Activated CD8-positive, alpha-beta T cell treated with anti-CD3 and anti-CD28 coated beads, Interleukin-2, amount 10 ng/mL, durations not matched to agents 7 days and 5 days (primary cell): ENCODE results near the gene BTBD9. TPM values are rescaled to one million over a fixed set of nuclear protein-coding genes. Genes with fewer than 3 reads are reported as not detected.

Experiments used
- ATAC-seq: fragments of 150-1000 bp; cut with Tn5 transposase; one replicate; pipeline ENCODE4 v1.10.0; 2021; ENCODE audit warnings: moderate library complexity
- CTCF ChIA-PET: fragments of 350-600 bp; sonication (Branson Sonifier 250); formaldehyde crosslinking; loops from one replicate; lab custom pipeline; 2021; ENCODE audit warnings: antibody characterized with exemption; lab: Charles Lee
- POLR2A ChIA-PET: fragments of 350-600 bp; sonication (Branson Sonifier 250); formaldehyde crosslinking; loops from one replicate; lab custom pipeline; 2021; ENCODE audit warnings: antibody characterized with exemption; lab: Charles Lee
- DNase-seq: peaks from one replicate; pipeline ENCODE4 v3.0.0-alpha.2; 2020
- H3K27ac Mint-ChIP-seq: one replicate; pipeline ENCODE4 v1.8.0; 2021; ENCODE audit warnings: mild to moderate bottlenecking, mixed read lengths
- H3K27me3 Mint-ChIP-seq: one replicate; pipeline ENCODE4 v1.8.0; 2021; ENCODE audit warnings: low read depth, mixed read lengths
- H3K36me3 Mint-ChIP-seq: one replicate; pipeline ENCODE4 v1.8.0; 2021; ENCODE audit warnings: low read depth, mixed read lengths
- H3K4me1 Mint-ChIP-seq: one replicate; pipeline ENCODE4 v1.8.0; 2021; ENCODE audit warnings: low read depth, mixed read lengths
- H3K4me3 Mint-ChIP-seq: one replicate; pipeline ENCODE4 v1.8.0; 2021; ENCODE audit warnings: mild to moderate bottlenecking, mixed read lengths
- H3K9me3 Mint-ChIP-seq: one replicate; pipeline ENCODE4 v1.8.0; 2022; ENCODE audit warnings: mixed read lengths; ENCODE audit not compliant: insufficient read depth
- total RNA-seq, 2 experiments: library from RNA; stranded (reverse); gene quantifications; one replicate each; pipeline ENCODE4 v1.2.3, GENCODE V29; 2021

Gene BTBD9
- total RNA-seq, 2 experiments from 2014 or later = 9.4 to 12.4 TPM

GRCh38 chr6:38319256-38320212 is 320.2 kb downstream of the BTBD9 start:
- no peak overlapping the region for H3K27ac Mint-ChIP-seq
- H3K4me3 Mint-ChIP-seq = no peak overlapping the region
- POLR2A ChIA-PET = no interaction called here
- H3K27me3 Mint-ChIP-seq = no peaks in the 10 kb centered on the region
- no peaks in the 10 kb centered on the region for H3K36me3 Mint-ChIP-seq
- CTCF ChIA-PET = no interaction called here
- H3K9me3 Mint-ChIP-seq = no peaks in the 10 kb centered on the region
- ATAC-seq (no peak), DNase-seq (no peak)
- no peaks in the 10 kb centered on the region for H3K4me1 Mint-ChIP-seq

- no peak overlapping the region for H3K27ac Mint-ChIP-seq
- DNase-seq (no peak), ATAC-seq (no peak)
- POLR2A ChIA-PET = no interaction called here
- no peaks in the 10 kb centered on the region for H3K36me3 Mint-ChIP-seq
- CTCF ChIA-PET = no interaction called here
- no peaks in the 10 kb centered on the region for H3K9me3 Mint-ChIP-seq
- H3K27me3 Mint-ChIP-seq = no peaks in the 10 kb centered on the region
- H3K4me1 Mint-ChIP-seq = no peaks in the 10 kb centered on the region
- no peak overlapping the region for H3K4me3 Mint-ChIP-seq
These were observed 323.4 kb downstream of the BTBD9 start for GRCh38 chr6:38316099-38316868.

GRCh38 chr6:38311201-38311600 is 328.5 kb downstream of the BTBD9 start:
- no peaks in the 10 kb centered on the region for H3K36me3 Mint-ChIP-seq

GRCh38 chr6:38310061-38310460 is 329.7 kb downstream of the BTBD9 start:
- ChIA-PET POLR2A (no interaction called here), CTCF (no interaction called here)
- Mint-ChIP-seq H3K4me3 (no peak overlapping the region), H3K27me3 (no peaks in the 10 kb centered on the region), H3K4me1 (peaks cover 13% of the 10 kb centered on the region), H3K27ac (no peak overlapping the region), H3K9me3 (no peaks in the 10 kb centered on the region), H3K36me3 (no peaks in the 10 kb centered on the region)
- ATAC-seq (no peak), DNase-seq (no peak)

More at GRCh38 chr6:38311201-38311600, 328.5 kb downstream of the BTBD9 start:
- Mint-ChIP-seq H3K4me1 (peaks cover 13% of the 10 kb centered on the region), H3K4me3 (no peak overlapping the region), H3K27ac (no peak overlapping the region), H3K9me3 (no peaks in the 10 kb centered on the region), H3K27me3 (no peaks in the 10 kb centered on the region)
- CTCF ChIA-PET = no interaction called here
- no peak for DNase-seq
- ATAC-seq = no peak
- POLR2A ChIA-PET = no interaction called here

DNA sequence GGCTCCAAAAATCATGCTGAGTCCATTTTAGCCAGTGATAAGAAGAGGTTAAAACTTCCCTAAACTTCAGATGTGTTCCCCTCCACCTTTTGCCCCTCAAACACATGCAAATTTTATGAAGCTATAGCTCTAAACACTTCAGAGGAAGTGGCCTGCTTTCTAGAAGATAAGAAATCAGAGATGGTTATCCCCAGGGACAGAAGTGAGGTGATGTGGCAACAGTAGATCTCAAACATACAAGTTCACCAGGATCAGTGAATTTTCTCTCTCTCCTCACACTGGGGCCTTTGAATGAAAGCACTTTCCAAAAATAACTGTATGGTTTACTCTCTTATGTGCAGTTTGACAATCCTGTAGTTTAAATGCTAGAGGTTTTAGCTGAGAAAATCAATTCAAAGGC is 332.0 kb downstream of the BTBD9 start:
- DNase-seq (no peak), ATAC-seq (no peak)
- Mint-ChIP-seq H3K27ac (no peak overlapping the region), H3K27me3 (no peaks in the 10 kb centered on the region), H3K36me3 (no peaks in the 10 kb centered on the region), H3K4me3 (no peak overlapping the region), H3K4me1 (peaks cover 13% of the 10 kb centered on the region), H3K9me3 (no peaks in the 10 kb centered on the region)
- CTCF ChIA-PET = interaction anchor here (1.4 kb wide), 1 partner anchor 12 kb away, joined by 4 read pairs; no protein-coding TSS in a partner anchor
- POLR2A ChIA-PET = no interaction called here

GRCh38 chr6:38306931-38307330 is 332.8 kb downstream of the BTBD9 start:
- ChIA-PET POLR2A (no interaction called here), CTCF (interaction anchor here (1.4 kb wide), 1 partner anchor 11 kb away, joined by 4 read pairs; no protein-coding TSS in a partner anchor)
- ATAC-seq (no peak), DNase-seq (no peak)
- Mint-ChIP-seq H3K4me1 (peaks cover 13% of the 10 kb centered on the region), H3K9me3 (no peaks in the 10 kb centered on the region), H3K27me3 (no peaks in the 10 kb centered on the region), H3K27ac (no peak overlapping the region), H3K4me3 (no peak overlapping the region), H3K36me3 (no peaks in the 10 kb centered on the region)

DNA sequence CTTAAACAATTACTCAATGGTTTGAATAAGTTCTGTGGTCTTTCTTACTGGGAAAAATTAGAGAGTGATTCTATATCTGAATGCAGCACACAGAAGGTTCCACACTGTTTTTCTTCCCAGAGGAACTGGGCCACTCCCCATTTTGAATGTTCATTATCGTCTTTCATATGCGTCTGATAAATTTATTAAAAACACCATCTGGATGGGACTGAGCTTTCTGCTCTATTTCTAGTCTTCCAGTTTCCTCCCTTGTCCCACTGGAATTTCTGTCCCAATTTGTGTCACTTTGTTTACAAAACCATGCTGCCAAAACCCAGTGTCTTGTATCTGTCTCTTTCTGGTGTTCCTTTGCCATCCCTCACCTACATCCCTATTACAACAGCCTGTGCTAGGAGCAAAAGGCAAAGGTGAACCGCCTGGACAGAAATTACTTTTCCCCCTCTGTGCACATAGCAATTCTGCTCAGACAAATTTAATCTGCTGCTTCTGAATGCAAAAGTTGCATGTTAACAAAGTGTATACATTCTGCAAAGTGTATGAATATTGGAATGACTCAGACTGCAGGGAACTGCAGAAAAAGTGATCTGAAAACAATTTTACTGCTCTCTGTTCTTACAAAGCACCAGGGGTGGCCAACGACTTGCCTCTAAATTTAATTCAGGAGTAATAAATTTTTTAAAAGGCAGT is 333.6 kb downstream of the BTBD9 start:
- no peak for ATAC-seq
- no peak overlapping the region for H3K27ac Mint-ChIP-seq
- ChIA-PET POLR2A (no interaction called here), CTCF (no interaction called here)
- no peak overlapping the region for H3K4me3 Mint-ChIP-seq
- no peaks in the 10 kb centered on the region for H3K27me3 Mint-ChIP-seq
- no peaks in the 10 kb centered on the region for H3K9me3 Mint-ChIP-seq
- DNase-seq = no peak
- no peaks in the 10 kb centered on the region for H3K36me3 Mint-ChIP-seq
- peaks cover 13% of the 10 kb centered on the region for H3K4me1 Mint-ChIP-seq

GRCh38 chr6:38302838-38303237 is 336.9 kb downstream of the BTBD9 start:
- H3K9me3 Mint-ChIP-seq = no peaks in the 10 kb centered on the region
- H3K27me3 Mint-ChIP-seq = no peaks in the 10 kb centered on the region
- no peak overlapping the region for H3K27ac Mint-ChIP-seq
- no peak for DNase-seq
- ChIA-PET POLR2A (no interaction called here), CTCF (no interaction called here)
- H3K36me3 Mint-ChIP-seq = no peaks in the 10 kb centered on the region
- H3K4me3 Mint-ChIP-seq = no peak overlapping the region
- peaks cover 9% of the 10 kb centered on the region for H3K4me1 Mint-ChIP-seq
- no peak for ATAC-seq

GRCh38 chr6:38302081-38302480 is 337.6 kb downstream of the BTBD9 start:
- Mint-ChIP-seq H3K9me3 (no peaks in the 10 kb centered on the region), H3K27ac (no peak overlapping the region), H3K4me1 (peaks cover 4% of the 10 kb centered on the region), H3K36me3 (no peaks in the 10 kb centered on the region), H3K4me3 (no peak overlapping the region), H3K27me3 (no peaks in the 10 kb centered on the region)
- DNase-seq (no peak), ATAC-seq (no peak)
- CTCF ChIA-PET = no interaction called here
- POLR2A ChIA-PET = no interaction called here

DNA sequence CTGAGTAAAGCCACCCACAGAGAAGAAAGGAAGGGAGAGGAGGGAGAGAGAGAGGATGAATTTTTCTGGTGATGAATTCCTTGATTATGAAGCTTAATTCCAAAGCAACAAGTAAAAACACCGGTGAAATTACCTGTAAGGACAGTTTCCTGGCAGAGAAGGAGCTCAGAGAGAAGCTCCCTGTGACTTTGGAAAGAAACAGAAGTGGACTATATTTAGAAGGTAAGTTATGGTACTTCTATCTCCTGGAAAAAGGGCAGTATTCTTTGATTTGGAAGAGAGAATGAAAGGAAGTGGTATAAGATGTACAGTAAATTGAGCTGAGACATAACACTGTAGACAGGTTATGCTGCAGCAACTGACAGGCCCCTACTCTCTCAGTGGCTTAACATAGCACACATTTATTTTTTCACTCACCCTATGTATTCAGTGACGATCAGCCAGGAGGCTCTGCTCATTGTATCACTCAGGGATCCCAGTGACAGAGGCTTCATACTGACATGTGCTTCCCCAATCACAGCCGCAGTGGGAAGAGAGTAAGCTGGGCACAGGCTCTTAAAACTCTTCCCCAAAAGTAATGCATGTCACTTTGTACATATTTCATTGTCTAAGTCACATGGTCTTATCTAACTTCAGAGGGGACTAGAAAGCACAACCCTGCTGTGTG is 349.5 kb downstream of the BTBD9 start:
- Mint-ChIP-seq H3K27me3 (no peaks in the 10 kb centered on the region), H3K27ac (no peak overlapping the region), H3K9me3 (peaks cover 12% of the 10 kb centered on the region), H3K4me1 (no peaks in the 10 kb centered on the region), H3K4me3 (no peak overlapping the region), H3K36me3 (peaks cover 3% of the 10 kb centered on the region)
- ChIA-PET POLR2A (no interaction called here), CTCF (no interaction called here)
- ATAC-seq = no peak
- DNase-seq = no peak

- ChIA-PET POLR2A (no interaction called here), CTCF (no interaction called here)
- H3K27ac Mint-ChIP-seq = no peak overlapping the region
- H3K36me3 Mint-ChIP-seq = peaks cover 1% of the 10 kb centered on the region
- peaks cover 3% of the 10 kb centered on the region for H3K9me3 Mint-ChIP-seq
- ATAC-seq = no peak
- no peak overlapping the region for H3K4me3 Mint-ChIP-seq
- DNase-seq = no peak
- no peaks in the 10 kb centered on the region for H3K27me3 Mint-ChIP-seq
- peaks cover 5% of the 10 kb centered on the region for H3K4me1 Mint-ChIP-seq
These were observed 352.2 kb downstream of the BTBD9 start for GRCh38 chr6:38287487-38287886.
